HepG2 (cell line): Measurements from ENCODE around the gene PTRH2. TPM values are rescaled to one million over a fixed set of nuclear protein-coding genes. Genes with fewer than 3 reads are reported as not detected.

Experiments used
- ARID5B ChIP-seq: IDR thresholded peaks from 2 replicates; pipeline ENCODE4 v1.4.0; 2020; ENCODE audit warnings: mild to moderate bottlenecking, missing genetic modification reagents
- ELF3 ChIP-seq: IDR thresholded peaks from 2 replicates; pipeline ENCODE4 v1.6.1; 2016; ENCODE audit warnings: missing genetic modification reagents, missing compliant biosample characterization
- FLYWCH1 ChIP-seq: sonication (generic); formaldehyde crosslinking; IDR thresholded peaks from 2 replicates; pipeline ENCODE4 v1.8.1; 2023; ENCODE audit warnings: mild to moderate bottlenecking, missing genetic modification reagents
- GMEB1 ChIP-seq: sonication (generic); formaldehyde crosslinking; IDR thresholded peaks from 2 replicates; pipeline ENCODE4 v1.5.1; 2020; ENCODE audit warnings: missing genetic modification reagents, mild to moderate bottlenecking, borderline replicate concordance
- MAFK ChIP-seq, 2 experiments: IDR thresholded peaks in 1 of 2; conservative IDR thresholded peaks in 1 of 2; 2 replicates each; pipeline ENCODE4 v1.6.1; 2011; ENCODE audit warnings: improper control_type of control experiment in 2 of 2, low read length in 2 of 2
- SAP130 ChIP-seq: IDR thresholded peaks from 2 replicates; pipeline ENCODE4 v1.6.1; 2016; ENCODE audit warnings: low read depth
- SIX1 ChIP-seq: sonication (generic); formaldehyde crosslinking; IDR thresholded peaks from 2 replicates; pipeline ENCODE4 v1.4.0; 2020; ENCODE audit warnings: missing genetic modification reagents, borderline replicate concordance
- ZBTB25 ChIP-seq: IDR thresholded peaks from 2 replicates; pipeline ENCODE4 v1.6.1; 2018; ENCODE audit warnings: missing genetic modification reagents
- ZFP82 ChIP-seq: sonication (generic); formaldehyde crosslinking; IDR thresholded peaks from 2 replicates; pipeline ENCODE4 v1.5.1; 2020; ENCODE audit warnings: mild to moderate bottlenecking, missing genetic modification reagents, borderline replicate concordance
- polyA plus RNA-seq, 8 experiments: library from polyadenylated mRNA; depleted of rRNA in 3 of 8; stranded (reverse) in 7 of 8; unstranded in 1 of 8; fragments of >200 nt; fragmentation: Illumina TruSeq in 4 of 8; extraction: Trizol in 4 of 8; gene quantifications; 2 replicates each; pipeline versions ENCODE4 v1.2.1 to v1.2.3, GENCODE V29; 2011 to 2016; ENCODE audit warnings: low read depth in 4 of 8, missing spikeins in 1 of 8, mixed read lengths in 1 of 8; ENCODE audit not compliant: insufficient read depth in 1 of 8
- total RNA-seq, 5 experiments: library from RNA; depleted of rRNA; stranded (reverse); fragments of >200 nt; fragmentation: Illumina TruSeq; extraction: Trizol; gene quantifications; 2 replicates each; pipeline ENCODE4 v1.2.3, GENCODE V29; 2016; ENCODE audit warnings: low read depth in 1 of 5

Gene PTRH2
- total and polyA plus RNA-seq, 2 of the 13 experiments (the other 11 are each of a cell fraction or from before 2014, with no cell fraction given) = 67.7 to 83.3 TPM

GRCh38 chr17:59723607-59724006 lies 16.4 kb upstream of the PTRH2 start (continued):
- 0 out of 2 replicates have a peak, but pooled peaks have one; percentile 34 for TF ChIP-seq ARID5B
- no peak for TF ChIP-seq ZBTB25
- TF ChIP-seq ZFP82 (CRISPR knock-in tag) = no peak
- TF ChIP-seq GMEB1 (CRISPR knock-in tag) = no peak
- peak; percentile 41 for TF ChIP-seq SAP130 (CRISPR knock-in tag)
- no peak for TF ChIP-seq SIX1 (CRISPR knock-in tag)
- TF ChIP-seq MAFK (conservative IDR thresholded peaks at IDR 0.05 in 1 of 2, IDR thresholded peaks at IDR 0.05 in 1 of 2; ENCODE audit: low read length in 2 of 2) = peak; percentile 92 to 94
- no peak for TF ChIP-seq FLYWCH1 (CRISPR knock-in tag)
- 0 out of 2 replicates have a peak, but pooled peaks have one; percentile 22 for TF ChIP-seq ELF3 (CRISPR knock-in tag)
